GM23338 (cell line): ENCODE measurements around the gene MKLN1. TPM values are rescaled to one million over a fixed set of nuclear protein-coding genes. Genes with fewer than 3 reads are reported as not detected.

Experiments used
- ATAC-seq: fragments of 200-7000 bp; cut with Tn5 transposase; 3 replicates; pipeline ENCODE4 v1.9.1; 2020
- DNase-seq: peaks from one replicate; pipeline ENCODE4 v3.0.0-alpha.2; 2015; ENCODE audit warnings: low spot score
- H2AFZ ChIP-seq: fragments of 200-600 bp; sonication (generic); 2 replicates; pipeline ENCODE4 v1.8.0; 2016; ENCODE audit warnings: antibody characterized with exemption, mild to moderate bottlenecking, moderate library complexity
- H3F3A ChIP-seq: fragments of 200-600 bp; sonication (generic); replicated peaks from 2 replicates; pipeline ENCODE4 v1.8.0; 2017; ENCODE audit warnings: antibody characterized with exemption, mixed run types, low read depth
- H3K27ac ChIP-seq: fragments of 200-600 bp; sonication (generic); 2 replicates; pipeline ENCODE4 v1.6.1; 2016; ENCODE audit warnings: low read depth
- H3K27me3 ChIP-seq: fragments of 200-600 bp; sonication (generic); 2 replicates; pipeline ENCODE4 v1.8.0; 2016; ENCODE audit warnings: mild to moderate bottlenecking, mixed run types, moderate library complexity; ENCODE audit not compliant: insufficient read depth
- H3K36me3 ChIP-seq: fragments of 200-600 bp; sonication (generic); 2 replicates; pipeline ENCODE4 v1.8.0; 2016; ENCODE audit warnings: mild to moderate bottlenecking; ENCODE audit not compliant: insufficient read depth
- H3K4me1 ChIP-seq: fragments of 200-600 bp; sonication (generic); 2 replicates; pipeline ENCODE4 v1.8.0; 2016; ENCODE audit warnings: mild to moderate bottlenecking, moderate library complexity; ENCODE audit not compliant: insufficient read depth
- H3K4me2 ChIP-seq: fragments of 200-600 bp; sonication (generic); 2 replicates; pipeline ENCODE4 v1.7.1; 2017; ENCODE audit warnings: mixed run types
- H3K4me3 ChIP-seq: fragments of 200-600 bp; sonication (generic); 2 replicates; pipeline ENCODE4 v1.6.1; 2016; ENCODE audit warnings: mixed run types
- H3K79me2 ChIP-seq: fragments of 200-600 bp; sonication (generic); replicated peaks from 2 replicates; pipeline ENCODE4 v1.8.0; 2017; ENCODE audit warnings: mild to moderate bottlenecking; ENCODE audit not compliant: insufficient read depth
- H3K9me2 ChIP-seq: fragments of 200-600 bp; sonication (generic); 2 replicates; pipeline ENCODE4 v1.8.0; 2017; ENCODE audit not compliant: insufficient read depth
- H4K20me1 ChIP-seq: fragments of 200-600 bp; sonication (generic); replicated peaks from 2 replicates; pipeline ENCODE4 v1.8.0; 2017; ENCODE audit warnings: mild to moderate bottlenecking; ENCODE audit not compliant: insufficient read depth
- H3K27ac Mint-ChIP-seq: 2 replicates; pipeline ENCODE4 v1.8.0; 2020; ENCODE audit warnings: inconsistent platforms, mild to moderate bottlenecking, moderate library complexity, mixed read lengths
- H3K27me3 Mint-ChIP-seq: 3 replicates; pipeline ENCODE4 v1.8.0; 2022; ENCODE audit warnings: low read depth, mild to moderate bottlenecking, moderate library complexity, mixed read lengths, inconsistent platforms; ENCODE audit not compliant: insufficient read depth, poor library complexity
- H3K36me3 Mint-ChIP-seq: 3 replicates; pipeline ENCODE4 v1.8.0; 2021; ENCODE audit warnings: low read depth, mild to moderate bottlenecking, inconsistent platforms, moderate library complexity, mixed read lengths
- H3K4me1 Mint-ChIP-seq: 3 replicates; pipeline ENCODE4 v1.8.0; 2020; ENCODE audit warnings: mild to moderate bottlenecking, inconsistent platforms, mixed read lengths
- H3K4me3 Mint-ChIP-seq: 3 replicates; pipeline ENCODE4 v1.8.0; 2021; ENCODE audit warnings: moderate library complexity, mild to moderate bottlenecking, inconsistent platforms, mixed read lengths
- H3K9me3 Mint-ChIP-seq: 3 replicates; pipeline ENCODE4 v1.8.0; 2020; ENCODE audit warnings: moderate library complexity, mild to moderate bottlenecking, inconsistent platforms, mixed read lengths
- CREB1 ChIP-seq: fragments of 250-450 bp; sonication (Bioruptor Pico); IDR thresholded peaks from 2 replicates; pipeline ENCODE4 v1.5.0; 2020; ENCODE audit warnings: low read depth, mild to moderate bottlenecking, moderate library complexity
- JUNB ChIP-seq: IDR thresholded peaks from one replicate; pipeline ENCODE4 v1.6.1; 2016; ENCODE audit warnings: antibody characterized with exemption; ENCODE audit not compliant: unreplicated experiment
- NANOG ChIP-seq: IDR thresholded peaks from 2 replicates; pipeline ENCODE4 v1.6.1; 2016; ENCODE audit warnings: antibody characterized with exemption, borderline replicate concordance
- POLR2AphosphoS5 ChIP-seq: IDR thresholded peaks from 2 replicates; pipeline ENCODE4 v1.6.1; 2016; ENCODE audit warnings: antibody characterized with exemption, low read depth
- ZNF114 ChIP-seq: fragments of 250-450 bp; sonication (Bioruptor Pico); IDR thresholded peaks from 2 replicates; pipeline ENCODE4 v1.5.0; 2020; ENCODE audit warnings: mild to moderate bottlenecking, moderate library complexity
- polyA plus RNA-seq: library from polyadenylated mRNA; unstranded; fragments of >200 nt; fragmentation: Nextera tagmentation; extraction: Ambion mirVana; gene quantifications from 2 replicates; pipeline ENCODE4 v1.2.1, GENCODE V29; 2016
- total RNA-seq: library from RNA; depleted of rRNA; stranded (reverse); fragments of >200 nt; shearing (Covaris generic); gene quantifications from 2 replicates; pipeline ENCODE4 v1.2.3, GENCODE V29; 2014
- TF ChIP-seq, protein P1 (sequence below): IDR thresholded peaks from 2 replicates; pipeline ENCODE4 v1.6.1; 2016; ENCODE audit warnings: antibody characterized with exemption
- TF ChIP-seq, protein P2 (sequence below): fragments of 250-450 bp; sonication (Bioruptor Pico); IDR thresholded peaks from 2 replicates; pipeline ENCODE4 v1.5.0; 2020; ENCODE audit warnings: mild to moderate bottlenecking, moderate library complexity
- TF ChIP-seq, protein P3 (sequence below): IDR thresholded peaks from one replicate; pipeline ENCODE4 v1.6.1; 2018; ENCODE audit warnings: antibody characterized with exemption; ENCODE audit not compliant: unreplicated experiment
- TF ChIP-seq, protein P4 (sequence below), 2 experiments: fragments of 200-600 bp in 1 of 2; sonication (generic) in 1 of 2; conservative IDR thresholded peaks; 2 replicates each; pipeline versions ENCODE4 v1.5.1 to v1.6.1; 2016 to 2017; ENCODE audit warnings: antibody characterized with exemption in 2 of 2, low read depth in 2 of 2, mild to moderate bottlenecking in 2 of 2, moderate library complexity in 1 of 2

The MKLN1 gene
- total and polyA plus RNA-seq, 2 experiments from 2014 or later: 25.3 to 46.5 TPM

DNA sequence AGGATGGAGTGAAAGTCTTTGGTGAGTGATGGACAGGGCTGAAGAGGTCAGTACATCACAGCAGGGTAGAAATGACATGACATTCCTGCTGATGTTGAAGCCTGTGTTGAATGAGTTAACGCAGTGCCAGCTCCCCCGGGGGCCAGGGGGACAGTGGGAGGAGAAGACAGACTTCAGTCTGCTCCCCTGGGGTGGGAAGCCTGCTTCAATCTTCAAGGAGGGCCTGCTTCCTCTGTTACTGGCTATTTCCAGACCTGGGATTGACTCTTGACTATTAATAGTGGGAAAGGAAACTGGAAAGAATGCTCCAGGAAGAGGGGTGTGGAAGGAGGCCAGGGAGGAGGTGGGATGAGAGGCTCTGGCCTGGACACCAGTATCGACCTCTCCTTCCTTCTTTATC, 201.5 kb downstream of the MKLN1 start:
- H3K4me1 ChIP-seq: peaks cover 88% of the 10 kb centered on the region
- H3K27me3 Mint-ChIP-seq: peaks cover 23% of the 10 kb centered on the region
- no peak overlapping the region for H3K4me3 ChIP-seq
- 0 out of 2 replicates have a peak overlapping the region, but pooled peaks have one; percentile 20 for H3K4me2 ChIP-seq
- H3K27ac ChIP-seq: peak overlapping the region; percentile 74
- peak; percentile 3; the same call in 1 of the 3 replicates for ATAC-seq
- peaks cover 75% of the 10 kb centered on the region for H3K4me1 Mint-ChIP-seq
- peaks cover 99% of the 10 kb centered on the region for H3K79me2 ChIP-seq
- peaks cover 60% of the 10 kb centered on the region for H3K36me3 Mint-ChIP-seq
- H3K4me3 Mint-ChIP-seq: peak overlapping the region; percentile 11; the same call in 1 of the 3 replicates
- H3K27ac Mint-ChIP-seq: peak overlapping the region; percentile 10; the same call in 1 of the 2 replicates
- peaks cover 4% of the 10 kb centered on the region for H3K36me3 ChIP-seq
- no peak overlapping the region for H2AFZ ChIP-seq
- H3F3A ChIP-seq: peaks cover 41% of the 10 kb centered on the region
- no peaks in the 10 kb centered on the region for H3K9me3 Mint-ChIP-seq
- no peaks in the 10 kb centered on the region for H3K27me3 ChIP-seq
- no peak for DNase-seq
- no peak for TF ChIP-seq JUNB
- peak; percentile 27; the same call in 1 of the 2 replicates for TF ChIP-seq POLR2AphosphoS5
- peaks cover 91% of the 10 kb centered on the region for H4K20me1 ChIP-seq
- no peaks in the 10 kb centered on the region for H3K9me2 ChIP-seq

DNA sequence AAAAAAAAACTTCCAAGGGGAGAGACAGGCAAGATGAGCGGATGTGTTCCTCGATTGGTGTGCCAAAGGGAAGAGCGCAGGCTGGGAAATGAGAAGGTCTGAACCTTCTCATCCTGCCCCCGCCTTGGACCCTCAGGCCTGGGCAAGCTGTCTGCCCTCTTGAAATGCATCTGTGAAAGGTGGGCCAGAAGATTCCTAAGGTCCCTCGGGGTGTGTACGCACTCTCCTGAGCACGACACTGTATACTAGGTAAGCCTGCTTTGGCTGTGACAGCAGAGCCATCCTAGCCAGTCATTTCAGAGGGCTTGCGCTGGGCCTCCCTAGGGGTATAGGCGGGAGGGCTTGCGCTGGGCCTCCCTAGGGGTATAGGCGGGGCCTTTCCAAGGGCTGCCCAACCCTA, 201.9 kb downstream of the MKLN1 start:
- Mint-ChIP-seq H3K36me3 (peaks cover 60% of the 10 kb centered on the region), H3K4me1 (peaks cover 75% of the 10 kb centered on the region), H3K9me3 (no peaks in the 10 kb centered on the region), H3K27me3 (peaks cover 20% of the 10 kb centered on the region), H3K27ac (no peak overlapping the region), H3K4me3 (no peak overlapping the region)
- peaks cover 99% of the 10 kb centered on the region for H3K79me2 ChIP-seq
- peak overlapping the region; percentile 74 for H3K27ac ChIP-seq
- H3K9me2 ChIP-seq: no peaks in the 10 kb centered on the region
- H3K4me3 ChIP-seq: no peak overlapping the region
- peaks cover 42% of the 10 kb centered on the region for H3F3A ChIP-seq
- H3K4me1 ChIP-seq: peaks cover 84% of the 10 kb centered on the region
- peaks cover 95% of the 10 kb centered on the region for H4K20me1 ChIP-seq
- peaks cover 4% of the 10 kb centered on the region for H3K36me3 ChIP-seq
- ATAC-seq: peak; percentile 10
- H3K4me2 ChIP-seq: no peak overlapping the region
- no peak for DNase-seq
- no peaks in the 10 kb centered on the region for H3K27me3 ChIP-seq
- H2AFZ ChIP-seq: no peak overlapping the region
- no peak for TF ChIP-seq ZNF114 (CRISPR knock-in tag)
- no peak for TF ChIP-seq JUNB
- TF ChIP-seq, protein P1, sequence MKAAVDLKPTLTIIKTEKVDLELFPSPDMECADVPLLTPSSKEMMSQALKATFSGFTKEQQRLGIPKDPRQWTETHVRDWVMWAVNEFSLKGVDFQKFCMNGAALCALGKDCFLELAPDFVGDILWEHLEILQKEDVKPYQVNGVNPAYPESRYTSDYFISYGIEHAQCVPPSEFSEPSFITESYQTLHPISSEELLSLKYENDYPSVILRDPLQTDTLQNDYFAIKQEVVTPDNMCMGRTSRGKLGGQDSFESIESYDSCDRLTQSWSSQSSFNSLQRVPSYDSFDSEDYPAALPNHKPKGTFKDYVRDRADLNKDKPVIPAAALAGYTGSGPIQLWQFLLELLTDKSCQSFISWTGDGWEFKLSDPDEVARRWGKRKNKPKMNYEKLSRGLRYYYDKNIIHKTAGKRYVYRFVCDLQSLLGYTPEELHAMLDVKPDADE: no peak
- TF ChIP-seq CREB1 (CRISPR knock-in tag): no peak
- TF ChIP-seq, protein P2, sequence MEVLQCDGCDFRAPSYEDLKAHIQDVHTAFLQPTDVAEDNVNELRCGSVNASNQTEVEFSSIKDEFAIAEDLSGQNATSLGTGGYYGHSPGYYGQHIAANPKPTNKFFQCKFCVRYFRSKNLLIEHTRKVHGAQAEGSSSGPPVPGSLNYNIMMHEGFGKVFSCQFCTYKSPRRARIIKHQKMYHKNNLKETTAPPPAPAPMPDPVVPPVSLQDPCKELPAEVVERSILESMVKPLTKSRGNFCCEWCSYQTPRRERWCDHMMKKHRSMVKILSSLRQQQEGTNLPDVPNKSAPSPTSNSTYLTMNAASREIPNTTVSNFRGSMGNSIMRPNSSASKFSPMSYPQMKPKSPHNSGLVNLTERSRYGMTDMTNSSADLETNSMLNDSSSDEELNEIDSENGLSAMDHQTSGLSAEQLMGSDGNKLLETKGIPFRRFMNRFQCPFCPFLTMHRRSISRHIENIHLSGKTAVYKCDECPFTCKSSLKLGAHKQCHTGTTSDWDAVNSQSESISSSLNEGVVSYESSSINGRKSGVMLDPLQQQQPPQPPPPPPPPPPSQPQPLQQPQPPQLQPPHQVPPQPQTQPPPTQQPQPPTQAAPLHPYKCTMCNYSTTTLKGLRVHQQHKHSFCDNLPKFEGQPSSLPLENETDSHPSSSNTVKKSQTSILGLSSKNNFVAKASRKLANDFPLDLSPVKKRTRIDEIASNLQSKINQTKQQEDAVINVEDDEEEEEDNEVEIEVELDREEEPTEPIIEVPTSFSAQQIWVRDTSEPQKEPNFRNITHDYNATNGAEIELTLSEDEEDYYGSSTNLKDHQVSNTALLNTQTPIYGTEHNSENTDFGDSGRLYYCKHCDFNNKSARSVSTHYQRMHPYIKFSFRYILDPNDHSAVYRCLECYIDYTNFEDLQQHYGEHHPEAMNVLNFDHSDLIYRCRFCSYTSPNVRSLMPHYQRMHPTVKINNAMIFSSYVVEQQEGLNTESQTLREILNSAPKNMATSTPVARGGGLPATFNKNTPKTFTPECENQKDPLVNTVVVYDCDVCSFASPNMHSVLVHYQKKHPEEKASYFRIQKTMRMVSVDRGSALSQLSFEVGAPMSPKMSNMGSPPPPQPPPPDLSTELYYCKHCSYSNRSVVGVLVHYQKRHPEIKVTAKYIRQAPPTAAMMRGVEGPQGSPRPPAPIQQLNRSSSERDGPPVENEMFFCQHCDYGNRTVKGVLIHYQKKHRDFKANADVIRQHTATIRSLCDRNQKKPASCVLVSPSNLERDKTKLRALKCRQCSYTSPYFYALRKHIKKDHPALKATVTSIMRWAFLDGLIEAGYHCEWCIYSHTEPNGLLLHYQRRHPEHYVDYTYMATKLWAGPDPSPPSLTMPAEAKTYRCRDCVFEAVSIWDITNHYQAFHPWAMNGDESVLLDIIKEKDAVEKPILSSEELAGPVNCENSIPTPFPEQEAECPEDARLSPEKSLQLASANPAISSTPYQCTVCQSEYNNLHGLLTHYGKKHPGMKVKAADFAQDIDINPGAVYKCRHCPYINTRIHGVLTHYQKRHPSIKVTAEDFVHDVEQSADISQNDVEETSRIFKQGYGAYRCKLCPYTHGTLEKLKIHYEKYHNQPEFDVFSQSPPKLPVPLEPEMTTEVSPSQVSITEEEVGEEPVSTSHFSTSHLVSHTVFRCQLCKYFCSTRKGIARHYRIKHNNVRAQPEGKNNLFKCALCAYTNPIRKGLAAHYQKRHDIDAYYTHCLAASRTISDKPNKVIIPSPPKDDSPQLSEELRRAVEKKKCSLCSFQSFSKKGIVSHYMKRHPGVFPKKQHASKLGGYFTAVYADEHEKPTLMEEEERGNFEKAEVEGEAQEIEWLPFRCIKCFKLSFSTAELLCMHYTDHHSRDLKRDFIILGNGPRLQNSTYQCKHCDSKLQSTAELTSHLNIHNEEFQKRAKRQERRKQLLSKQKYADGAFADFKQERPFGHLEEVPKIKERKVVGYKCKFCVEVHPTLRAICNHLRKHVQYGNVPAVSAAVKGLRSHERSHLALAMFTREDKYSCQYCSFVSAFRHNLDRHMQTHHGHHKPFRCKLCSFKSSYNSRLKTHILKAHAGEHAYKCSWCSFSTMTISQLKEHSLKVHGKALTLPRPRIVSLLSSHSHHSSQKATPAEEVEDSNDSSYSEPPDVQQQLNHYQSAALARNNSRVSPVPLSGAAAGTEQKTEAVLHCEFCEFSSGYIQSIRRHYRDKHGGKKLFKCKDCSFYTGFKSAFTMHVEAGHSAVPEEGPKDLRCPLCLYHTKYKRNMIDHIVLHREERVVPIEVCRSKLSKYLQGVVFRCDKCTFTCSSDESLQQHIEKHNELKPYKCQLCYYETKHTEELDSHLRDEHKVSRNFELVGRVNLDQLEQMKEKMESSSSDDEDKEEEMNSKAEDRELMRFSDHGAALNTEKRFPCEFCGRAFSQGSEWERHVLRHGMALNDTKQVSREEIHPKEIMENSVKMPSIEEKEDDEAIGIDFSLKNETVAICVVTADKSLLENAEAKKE (CRISPR knock-in tag): no peak
- TF ChIP-seq, protein P3, sequence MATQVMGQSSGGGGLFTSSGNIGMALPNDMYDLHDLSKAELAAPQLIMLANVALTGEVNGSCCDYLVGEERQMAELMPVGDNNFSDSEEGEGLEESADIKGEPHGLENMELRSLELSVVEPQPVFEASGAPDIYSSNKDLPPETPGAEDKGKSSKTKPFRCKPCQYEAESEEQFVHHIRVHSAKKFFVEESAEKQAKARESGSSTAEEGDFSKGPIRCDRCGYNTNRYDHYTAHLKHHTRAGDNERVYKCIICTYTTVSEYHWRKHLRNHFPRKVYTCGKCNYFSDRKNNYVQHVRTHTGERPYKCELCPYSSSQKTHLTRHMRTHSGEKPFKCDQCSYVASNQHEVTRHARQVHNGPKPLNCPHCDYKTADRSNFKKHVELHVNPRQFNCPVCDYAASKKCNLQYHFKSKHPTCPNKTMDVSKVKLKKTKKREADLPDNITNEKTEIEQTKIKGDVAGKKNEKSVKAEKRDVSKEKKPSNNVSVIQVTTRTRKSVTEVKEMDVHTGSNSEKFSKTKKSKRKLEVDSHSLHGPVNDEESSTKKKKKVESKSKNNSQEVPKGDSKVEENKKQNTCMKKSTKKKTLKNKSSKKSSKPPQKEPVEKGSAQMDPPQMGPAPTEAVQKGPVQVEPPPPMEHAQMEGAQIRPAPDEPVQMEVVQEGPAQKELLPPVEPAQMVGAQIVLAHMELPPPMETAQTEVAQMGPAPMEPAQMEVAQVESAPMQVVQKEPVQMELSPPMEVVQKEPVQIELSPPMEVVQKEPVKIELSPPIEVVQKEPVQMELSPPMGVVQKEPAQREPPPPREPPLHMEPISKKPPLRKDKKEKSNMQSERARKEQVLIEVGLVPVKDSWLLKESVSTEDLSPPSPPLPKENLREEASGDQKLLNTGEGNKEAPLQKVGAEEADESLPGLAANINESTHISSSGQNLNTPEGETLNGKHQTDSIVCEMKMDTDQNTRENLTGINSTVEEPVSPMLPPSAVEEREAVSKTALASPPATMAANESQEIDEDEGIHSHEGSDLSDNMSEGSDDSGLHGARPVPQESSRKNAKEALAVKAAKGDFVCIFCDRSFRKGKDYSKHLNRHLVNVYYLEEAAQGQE: no peak
- TF ChIP-seq NANOG: no peak
- TF ChIP-seq, protein P4, sequence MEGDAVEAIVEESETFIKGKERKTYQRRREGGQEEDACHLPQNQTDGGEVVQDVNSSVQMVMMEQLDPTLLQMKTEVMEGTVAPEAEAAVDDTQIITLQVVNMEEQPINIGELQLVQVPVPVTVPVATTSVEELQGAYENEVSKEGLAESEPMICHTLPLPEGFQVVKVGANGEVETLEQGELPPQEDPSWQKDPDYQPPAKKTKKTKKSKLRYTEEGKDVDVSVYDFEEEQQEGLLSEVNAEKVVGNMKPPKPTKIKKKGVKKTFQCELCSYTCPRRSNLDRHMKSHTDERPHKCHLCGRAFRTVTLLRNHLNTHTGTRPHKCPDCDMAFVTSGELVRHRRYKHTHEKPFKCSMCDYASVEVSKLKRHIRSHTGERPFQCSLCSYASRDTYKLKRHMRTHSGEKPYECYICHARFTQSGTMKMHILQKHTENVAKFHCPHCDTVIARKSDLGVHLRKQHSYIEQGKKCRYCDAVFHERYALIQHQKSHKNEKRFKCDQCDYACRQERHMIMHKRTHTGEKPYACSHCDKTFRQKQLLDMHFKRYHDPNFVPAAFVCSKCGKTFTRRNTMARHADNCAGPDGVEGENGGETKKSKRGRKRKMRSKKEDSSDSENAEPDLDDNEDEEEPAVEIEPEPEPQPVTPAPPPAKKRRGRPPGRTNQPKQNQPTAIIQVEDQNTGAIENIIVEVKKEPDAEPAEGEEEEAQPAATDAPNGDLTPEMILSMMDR (conservative IDR thresholded peaks at IDR 0.05; ENCODE audit: low read depth in 2 of 2): no peak
